Common myeloid progenitor, CD34-positive (primary cell): ENCODE results near the gene NAA38.
A peak's percentile ranks its signal among the peaks of the same experiment; 100 is the strongest.

ENCODE experiments used
- CTCF ChIA-PET: fragments of 350-600 bp; sonication (Branson Sonifier 250); formaldehyde crosslinking; loops from one replicate; lab custom pipeline; 2021; ENCODE audit warnings: antibody characterized with exemption; lab: Charles Lee
- POLR2A ChIA-PET: fragments of 350-600 bp; sonication (Branson Sonifier 250); formaldehyde crosslinking; loops from one replicate; lab custom pipeline; 2021; ENCODE audit warnings: antibody characterized with exemption; lab: Charles Lee
- DNase-seq, 3 donors: peaks; one replicate each; pipeline versions ENCODE4 v3.0.0 to v3.0.0-alpha.2; 2013
- H3K27ac ChIP-seq, 2 experiments: 1 replicate in 1 of 2; 2 replicates in 1 of 2; pipeline ENCODE4 v1.7.0; 2013; ENCODE audit warnings: inconsistent platforms in 2 of 2, low read length in 2 of 2, mild to moderate bottlenecking in 2 of 2, low read depth in 1 of 2, moderate library complexity in 1 of 2; ENCODE audit not compliant: severe bottlenecking in 2 of 2, insufficient read depth in 1 of 2, poor library complexity in 1 of 2
- H3K27me3 ChIP-seq, 5 experiments: replicated peaks in 2 of 5; 1 replicate in 3 of 5; 2 replicates in 2 of 5; pipeline versions ENCODE4 v1.6.1 to v1.7.0; 2013; ENCODE audit warnings: low read length in 4 of 5, mild to moderate bottlenecking in 2 of 5, moderate library complexity in 2 of 5, inconsistent platforms in 1 of 5; ENCODE audit not compliant: insufficient read depth in 5 of 5, control insufficient read depth in 4 of 5
- H3K36me3 ChIP-seq, 4 experiments: 1 replicate in 2 of 4; 2 replicates in 2 of 4; pipeline versions ENCODE4 v1.6.1 to v1.7.0; 2013; ENCODE audit warnings: low read length in 3 of 4, control low read depth in 1 of 4, mild to moderate bottlenecking in 1 of 4; ENCODE audit not compliant: control insufficient read depth in 4 of 4, insufficient read depth in 4 of 4
- H3K4me1 ChIP-seq, 4 experiments: 1 replicate in 3 of 4; 2 replicates in 1 of 4; pipeline versions ENCODE4 v1.6.1 to v1.7.1; 2013; ENCODE audit warnings: low read length in 3 of 4, mild to moderate bottlenecking in 3 of 4, control low read depth in 1 of 4, inconsistent platforms in 1 of 4, moderate library complexity in 1 of 4; ENCODE audit not compliant: control insufficient read depth in 4 of 4, insufficient read depth in 4 of 4; ENCODE audit errors: control extremely low read depth in 1 of 4
- H3K4me3 ChIP-seq, 7 experiments: 1 replicate in 4 of 7; 2 replicates in 3 of 7; pipeline versions ENCODE4 v1.5.1 to v1.7.0; 2013; ENCODE audit warnings: mild to moderate bottlenecking in 7 of 7, low read length in 6 of 7, moderate library complexity in 6 of 7, inconsistent platforms in 2 of 7, low read depth in 2 of 7, control low read depth in 1 of 7; ENCODE audit not compliant: insufficient read depth in 4 of 7, control insufficient read depth in 1 of 7; ENCODE audit errors: extremely low read depth in 1 of 7
- H3K9me3 ChIP-seq, 5 experiments: 1 replicate in 4 of 5; 2 replicates in 1 of 5; pipeline versions ENCODE4 v1.6.1 to v1.7.1; 2013; ENCODE audit warnings: low read length in 4 of 5, mild to moderate bottlenecking in 2 of 5, inconsistent platforms in 1 of 5, low read depth in 1 of 5, moderate library complexity in 1 of 5; ENCODE audit not compliant: control insufficient read depth in 4 of 5, insufficient read depth in 2 of 5; ENCODE audit errors: control extremely low read depth in 1 of 5
- WGBS: methylation state at CpG from one replicate; pipeline ENCODE4 v1.1.5; 2013; ENCODE audit not compliant: insufficient coverage; 5-methylcytosine and 5-hydroxymethylcytosine counted together

Gene NAA38

DNA sequence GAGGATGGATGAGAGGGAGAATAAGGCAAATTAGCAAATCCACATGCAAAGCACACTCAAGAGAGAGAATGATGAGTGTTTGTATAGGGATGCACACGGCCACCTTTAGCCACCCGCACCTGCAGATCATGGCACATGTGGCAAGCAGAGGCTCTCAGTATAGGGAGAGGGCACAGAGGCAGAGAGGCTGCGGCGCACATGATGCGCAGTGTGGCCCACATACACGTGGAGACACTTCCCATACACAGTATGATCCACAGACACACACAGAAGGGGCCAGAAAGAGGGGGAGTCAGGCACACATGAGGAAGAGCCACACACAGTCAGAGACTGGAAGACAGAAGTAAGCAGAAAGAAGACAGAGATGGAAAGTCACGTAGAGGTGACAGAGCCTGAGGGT lies 24.7 kb upstream of the NAA38 start:
- CTCF ChIA-PET, result interaction anchor here (1.3 to 2.6 kb wide), 4 partner anchors 12 to 20 kb away, joined by 3 to 15 read pairs (median 7); no protein-coding TSS in a partner anchor
- H3K9me3 ChIP-seq, result no peaks in the 10 kb centered on the region
- H3K4me3 ChIP-seq, result peak overlapping the region in 1 of 7 experiments; percentile 45
- WGBS, result 100% methylated on average over 4 of the region's 7 CpGs
- peaks cover 14 to 69% (median 54%) of the 10 kb centered on the region in 4 experiments for H3K4me1 ChIP-seq
- peaks cover 0 to 3% (median 1%) of the 10 kb centered on the region in 4 experiments for H3K36me3 ChIP-seq
- no peaks in the 10 kb centered on the region for H3K27me3 ChIP-seq
- POLR2A ChIA-PET, result no interaction called here
- no peak for DNase-seq
- H3K27ac ChIP-seq, result no peak overlapping the region

GRCh38 chr17:7881276-7882054 lies 24.1 kb upstream of the NAA38 start:
- DNase-seq, result peak in 2 of 3 donors; percentile 14 to 20
- peaks cover 14 to 69% (median 49%) of the 10 kb centered on the region in 4 experiments for H3K4me1 ChIP-seq
- ChIA-PET POLR2A (no interaction called here), CTCF (no interaction called here)
- WGBS, result 35% methylated on average over 7 of the region's 7 CpGs
- H3K36me3 ChIP-seq, result peaks cover 0 to 3% (median 1%) of the 10 kb centered on the region in 4 experiments
- peak overlapping the region in 2 of 7 experiments; percentile 34 to 45 for H3K4me3 ChIP-seq
- peak overlapping the region in 1 of 2 experiments; percentile 31 for H3K27ac ChIP-seq
- no peaks in the 10 kb centered on the region for H3K9me3 ChIP-seq
- H3K27me3 ChIP-seq, result no peaks in the 10 kb centered on the region

GRCh38 chr17:7880076-7880868 lies 22.9 kb upstream of the NAA38 start:
- ChIA-PET CTCF (interaction anchor here (1.9 kb wide), 1 partner anchor 10 kb away, joined by 6 read pairs; no protein-coding TSS in a partner anchor), POLR2A (no interaction called here)
- Histone ChIP-seq H3K36me3 (peaks cover 0 to 3% (median 1%) of the 10 kb centered on the region in 4 experiments), H3K4me1 (peaks cover 14 to 65% (median 44%) of the 10 kb centered on the region in 4 experiments), H3K4me3 (peak overlapping the region in 2 of 7 experiments; percentile 1 to 34), H3K9me3 (no peaks in the 10 kb centered on the region), H3K27me3 (no peaks in the 10 kb centered on the region), H3K27ac (peak overlapping the region in 1 of 2 experiments; percentile 29)
- WGBS, result 100% methylated on average over 2 of the region's 3 CpGs
- DNase-seq, result no peak

GRCh38 chr17:7878234-7878633 lies 20.9 kb upstream of the NAA38 start:
- Histone ChIP-seq H3K4me1 (peaks cover 14 to 60% (median 42%) of the 10 kb centered on the region in 4 experiments), H3K36me3 (peaks cover 0 to 5% (median 1%) of the 10 kb centered on the region in 4 experiments), H3K27me3 (no peaks in the 10 kb centered on the region), H3K4me3 (no peak overlapping the region), H3K9me3 (no peaks in the 10 kb centered on the region), H3K27ac (no peak overlapping the region)
- ChIA-PET POLR2A (interaction anchor here (0.6 to 0.7 kb wide), 2 partner anchors 40 to 178 kb away, joined by 3 to 6 read pairs; no protein-coding TSS in a partner anchor), CTCF (interaction anchor here (0.7 to 3.4 kb wide), 2 partner anchors 14 to 19 kb away, joined by 3 to 20 read pairs; no protein-coding TSS in a partner anchor)
- no peak for DNase-seq
- 100% methylated on average over 2 of the region's 7 CpGs for WGBS

DNA sequence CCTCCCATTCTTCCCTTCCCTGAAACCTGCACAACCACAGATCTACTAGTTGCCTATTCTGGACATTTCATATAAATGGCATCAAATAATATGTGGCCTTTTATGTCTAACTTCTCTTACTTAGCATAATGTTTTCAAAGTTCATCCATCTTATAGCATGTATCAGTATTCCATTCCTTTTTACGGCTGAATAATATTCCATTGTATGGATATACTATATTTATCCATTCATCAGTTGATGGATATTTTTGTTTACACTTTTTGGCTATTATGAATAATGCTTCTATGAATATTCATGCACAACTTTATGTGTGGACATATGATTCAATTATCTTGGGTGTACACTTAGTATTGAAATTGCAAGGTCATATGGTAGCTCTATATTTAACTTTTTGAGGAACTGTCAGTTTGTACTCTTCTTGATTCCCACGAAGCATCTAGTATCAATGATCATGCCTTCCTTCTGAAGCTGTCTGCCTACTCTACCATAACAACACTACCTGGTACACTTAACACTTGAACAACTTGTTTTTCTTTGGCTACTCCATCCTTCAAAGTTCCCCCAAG lies 18.5 kb upstream of the NAA38 start:
- no peak overlapping the region for H3K4me3 ChIP-seq
- no peaks in the 10 kb centered on the region for H3K27me3 ChIP-seq
- CTCF ChIA-PET, result interaction anchor here (1.2 to 3.4 kb wide), 4 partner anchors 12 to 25 kb away, joined by 3 to 20 read pairs (median 6); partner anchors contain the start of gene NAA38
- no peak overlapping the region for H3K27ac ChIP-seq
- POLR2A ChIA-PET, result no interaction called here
- DNase-seq, result no peak
- H3K4me1 ChIP-seq, result peaks cover 8 to 47% (median 26%) of the 10 kb centered on the region in 4 experiments
- no peaks in the 10 kb centered on the region for H3K9me3 ChIP-seq
- peaks cover 0 to 5% (median 2%) of the 10 kb centered on the region in 4 experiments for H3K36me3 ChIP-seq
- WGBS, result 0% methylated on average over 1 of the region's 2 CpGs

DNA sequence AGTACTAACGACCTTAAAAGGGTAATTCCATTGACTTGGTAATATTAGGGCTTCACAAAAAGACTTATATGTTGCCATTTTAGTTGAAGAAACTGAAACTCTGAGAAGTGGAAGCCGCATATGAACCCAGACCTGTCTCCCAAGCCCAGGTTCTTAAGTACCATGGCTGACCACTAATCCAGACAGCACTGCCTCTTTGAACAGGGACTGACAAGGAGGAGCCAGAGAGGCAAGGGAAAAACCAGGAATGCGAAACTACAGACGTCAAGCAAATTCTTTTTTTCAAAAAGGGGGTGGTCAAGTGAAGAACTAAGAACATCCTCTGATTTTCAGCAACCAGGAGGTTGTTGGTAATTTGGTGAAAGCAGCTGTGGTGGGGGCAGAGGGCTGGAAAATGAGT lies 15.7 kb upstream of the NAA38 start:
- CTCF ChIA-PET, result interaction anchor here (1.2 to 14.9 kb wide), 4 partner anchors 11 to 39 kb away, joined by 4 to 316 read pairs (median 32); partner anchors contain the start of gene NAA38
- H3K27ac ChIP-seq, result no peak overlapping the region
- no peak for DNase-seq
- peaks cover 0 to 3% (median 1%) of the 10 kb centered on the region in 4 experiments for H3K36me3 ChIP-seq
- H3K4me1 ChIP-seq, result peaks cover 17 to 56% (median 35%) of the 10 kb centered on the region in 4 experiments
- no peaks in the 10 kb centered on the region for H3K27me3 ChIP-seq
- POLR2A ChIA-PET, result interaction anchor here (0.5 kb wide), 1 partner anchor 206 kb away, joined by 3 read pairs; no protein-coding TSS in a partner anchor
- H3K9me3 ChIP-seq, result no peaks in the 10 kb centered on the region
- no peak overlapping the region for H3K4me3 ChIP-seq
- 100% methylated on average over 3 of the region's 4 CpGs for WGBS
